Measurements from ENCODE around the gene LEMD2. TPM values are rescaled to one million over a fixed set of nuclear protein-coding genes. Genes with fewer than 3 reads are reported as not detected.

The LEMD2 gene
- total RNA-seq, 1 donor from 2014 or later = 78.0 TPM

DNA sequence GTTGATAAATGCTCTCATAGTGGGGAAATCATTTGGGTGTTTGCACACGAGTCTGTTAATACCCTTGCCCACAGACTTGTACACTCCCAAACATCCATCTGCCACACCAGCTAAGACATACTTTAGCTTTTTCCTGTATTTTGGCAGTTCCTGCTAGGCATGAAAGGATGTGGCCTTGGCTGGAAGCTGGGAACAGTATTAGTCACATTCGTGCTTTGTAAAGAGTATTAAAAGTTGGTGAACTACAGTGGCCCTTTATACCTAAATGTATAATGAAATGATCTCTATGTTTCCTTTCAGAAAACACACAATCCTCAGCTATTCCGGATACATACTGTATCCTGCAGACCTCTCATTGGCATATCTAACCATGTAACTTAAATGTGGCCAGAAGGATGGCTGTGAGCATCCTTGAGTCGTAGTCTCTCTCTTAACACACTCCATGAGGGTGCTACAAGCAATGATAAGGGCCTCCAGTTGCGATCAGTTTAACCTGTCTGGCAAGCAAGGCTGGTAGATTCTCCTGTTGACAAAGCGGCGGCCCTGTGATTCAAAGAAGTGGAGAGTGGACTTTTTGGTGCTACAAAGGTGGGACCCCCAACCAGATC is 1.5 kb downstream of the LEMD2 start:
- peak overlapping the region; percentile 82 for H3K4me3 ChIP-seq (ENCODE audit: low read depth, low read length)
- H3K27me3 ChIP-seq (ENCODE audit: control insufficient read depth, insufficient read depth, low read length) = peaks cover under 1% of the 10 kb centered on the region
- no peak for TF ChIP-seq CTCF (IDR thresholded peaks at IDR 0.05; ENCODE audit: insufficient read depth, low read length, poor library complexity, severe bottlenecking)
- no peak for DNase-seq (ENCODE audit: low read depth)
- H3K36me3 ChIP-seq (ENCODE audit: control insufficient read depth, insufficient read depth, low read length) = no peaks in the 10 kb centered on the region

- TF ChIP-seq CTCF (IDR thresholded peaks at IDR 0.05; ENCODE audit: insufficient read depth, low read length, poor library complexity, severe bottlenecking) = no peak
- Histone ChIP-seq H3K4me3 (ENCODE audit: low read depth, low read length) (no peak overlapping the region), H3K27me3 (ENCODE audit: control insufficient read depth, insufficient read depth, low read length) (no peaks in the 10 kb centered on the region), H3K36me3 (ENCODE audit: control insufficient read depth, insufficient read depth, low read length) (no peaks in the 10 kb centered on the region)
- no peak for DNase-seq (ENCODE audit: low read depth)
Observed at GRCh38 chr6:33786736-33787135, 2.2 kb downstream of the LEMD2 start.

DNA sequence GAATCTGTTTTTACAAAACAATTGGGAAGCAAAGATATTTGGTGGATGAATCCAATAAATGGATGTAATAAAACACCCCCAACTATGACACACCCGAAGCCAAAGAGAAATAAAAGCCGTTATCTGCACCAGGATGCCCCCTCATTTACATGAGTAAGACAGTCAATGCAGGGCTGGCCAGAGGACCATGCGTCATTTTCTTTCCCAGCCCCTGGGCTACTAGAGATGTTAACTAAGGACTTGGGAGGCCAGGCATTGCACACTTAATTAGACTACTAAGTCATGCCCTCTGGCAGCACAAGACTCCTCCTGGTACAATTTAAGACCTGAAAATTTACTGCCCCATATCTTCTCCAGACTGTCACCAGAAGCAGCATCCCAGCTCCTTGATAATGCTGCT is 3.2 kb downstream of the LEMD2 start:
- H3K36me3 ChIP-seq (ENCODE audit: control insufficient read depth, insufficient read depth, low read length) = no peaks in the 10 kb centered on the region

GRCh38 chr6:33784787-33785186 is 4.1 kb downstream of the LEMD2 start:
- H3K4me3 ChIP-seq (ENCODE audit: low read depth, low read length) = no peak overlapping the region
- no peaks in the 10 kb centered on the region for H3K27me3 ChIP-seq (ENCODE audit: control insufficient read depth, insufficient read depth, low read length)
- no peaks in the 10 kb centered on the region for H3K36me3 ChIP-seq (ENCODE audit: control insufficient read depth, insufficient read depth, low read length)
- DNase-seq (ENCODE audit: low read depth) = no peak
- TF ChIP-seq CTCF (IDR thresholded peaks at IDR 0.05; ENCODE audit: insufficient read depth, low read length, poor library complexity, severe bottlenecking) = no peak

More for the DNA sequence above, 3.2 kb downstream of the LEMD2 start:
- no peak for TF ChIP-seq CTCF (IDR thresholded peaks at IDR 0.05; ENCODE audit: insufficient read depth, low read length, poor library complexity, severe bottlenecking)
- no peaks in the 10 kb centered on the region for H3K27me3 ChIP-seq (ENCODE audit: control insufficient read depth, insufficient read depth, low read length)
- no peak overlapping the region for H3K4me3 ChIP-seq (ENCODE audit: low read depth, low read length)
- DNase-seq (ENCODE audit: low read depth) = no peak

GRCh38 chr6:33783781-33784520 is 5.0 kb downstream of the LEMD2 start:
- Histone ChIP-seq H3K36me3 (ENCODE audit: control insufficient read depth, insufficient read depth, low read length) (peaks cover 1% of the 10 kb centered on the region), H3K4me3 (ENCODE audit: low read depth, low read length) (no peak overlapping the region)

More at GRCh38 chr6:33783781-33784520, 5.0 kb downstream of the LEMD2 start:
- no peaks in the 10 kb centered on the region for H3K27me3 ChIP-seq (ENCODE audit: control insufficient read depth, insufficient read depth, low read length)
- no peak for TF ChIP-seq CTCF (IDR thresholded peaks at IDR 0.05; ENCODE audit: insufficient read depth, low read length, poor library complexity, severe bottlenecking)
- DNase-seq (ENCODE audit: low read depth) = no peak
